Embryonic facial prominence (tissue), 1 donor: ENCODE measurements around the gene CDH4.

Experiments
- DNase-seq: peaks from one replicate; pipeline ENCODE4 v3.0.0-alpha.2; 2016; ENCODE audit errors: extremely low spot score

The CDH4 gene

GRCh38 chr20:61909821-61910220 lies 657.8 kb downstream of the CDH4 start:
- no peak for DNase-seq

DNA sequence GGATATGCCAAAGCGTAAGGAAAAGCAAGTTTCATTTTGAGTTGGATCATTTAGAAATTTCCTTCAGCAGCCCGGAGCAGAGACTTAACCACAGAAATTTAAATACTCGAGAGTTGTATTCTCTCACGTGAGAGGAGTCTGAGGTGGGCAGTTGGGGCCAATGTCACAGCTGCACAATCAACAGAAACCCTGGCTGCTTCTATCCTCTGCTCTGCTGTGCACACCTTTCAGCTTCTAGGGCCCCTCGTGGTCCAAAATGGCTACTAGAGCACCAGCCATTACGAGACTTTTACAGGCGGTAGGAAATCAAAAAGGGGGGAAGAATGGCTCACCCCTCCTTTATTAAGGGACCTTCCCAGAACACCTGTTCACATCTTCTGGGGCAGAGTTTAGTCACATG lies 659.8 kb downstream of the CDH4 start:
- no peak for DNase-seq

- DNase-seq: no peak
Measured at GRCh38 chr20:61912665-61913422, 660.8 kb downstream of the CDH4 start.

- DNase-seq: no peak
Measured at GRCh38 chr20:61913423-61914225, 661.6 kb downstream of the CDH4 start.

DNA sequence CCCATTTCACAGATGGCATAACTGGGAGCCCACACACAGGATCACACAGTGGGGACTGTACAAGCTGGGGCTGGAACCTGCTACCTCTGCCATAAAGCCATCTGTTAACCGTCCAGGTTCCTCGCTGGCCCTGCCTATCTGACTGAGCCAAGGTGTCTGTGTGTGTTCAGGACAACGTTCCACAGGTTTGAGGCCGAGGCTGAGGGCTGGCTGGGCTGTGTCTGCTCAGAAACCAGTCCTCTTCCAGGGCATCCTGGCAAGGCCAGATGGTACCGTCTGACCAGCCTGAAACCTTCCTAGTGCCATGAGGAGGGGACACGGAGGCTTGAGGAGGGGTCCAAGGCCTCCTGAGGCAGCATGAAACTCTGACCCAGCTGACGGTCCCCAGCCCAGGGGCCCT lies 663.0 kb downstream of the CDH4 start:
- no peak for DNase-seq

DNA sequence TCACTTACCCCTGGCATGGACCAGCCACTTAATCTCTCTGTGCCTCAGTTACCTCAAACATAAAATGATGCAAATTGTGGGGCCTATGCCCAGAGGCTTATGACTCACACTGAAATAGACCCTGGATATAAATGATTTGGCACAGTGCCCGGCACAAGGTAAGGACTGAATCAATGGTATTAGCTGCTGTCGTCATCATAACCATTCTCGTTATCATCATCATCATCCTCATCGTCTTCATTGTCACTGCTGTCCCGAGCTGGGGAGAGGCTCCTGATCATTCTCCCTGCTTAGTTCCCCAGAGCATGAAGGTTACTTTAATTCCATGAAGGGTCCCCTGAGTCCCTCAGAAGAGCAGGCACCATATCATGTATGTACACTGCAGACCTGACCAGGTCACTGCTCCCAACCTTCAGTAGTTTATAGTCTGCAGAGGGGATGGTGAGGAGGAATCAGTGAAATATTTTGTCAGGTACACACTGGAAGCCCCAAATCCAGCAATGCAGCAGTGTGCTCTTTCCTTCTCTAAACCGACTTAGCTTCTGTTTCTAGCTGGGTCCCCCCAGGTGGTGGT lies 664.3 kb downstream of the CDH4 start:
- no peak for DNase-seq

GRCh38 chr20:61917474-61918145 lies 665.5 kb downstream of the CDH4 start:
- no peak for DNase-seq

DNA sequence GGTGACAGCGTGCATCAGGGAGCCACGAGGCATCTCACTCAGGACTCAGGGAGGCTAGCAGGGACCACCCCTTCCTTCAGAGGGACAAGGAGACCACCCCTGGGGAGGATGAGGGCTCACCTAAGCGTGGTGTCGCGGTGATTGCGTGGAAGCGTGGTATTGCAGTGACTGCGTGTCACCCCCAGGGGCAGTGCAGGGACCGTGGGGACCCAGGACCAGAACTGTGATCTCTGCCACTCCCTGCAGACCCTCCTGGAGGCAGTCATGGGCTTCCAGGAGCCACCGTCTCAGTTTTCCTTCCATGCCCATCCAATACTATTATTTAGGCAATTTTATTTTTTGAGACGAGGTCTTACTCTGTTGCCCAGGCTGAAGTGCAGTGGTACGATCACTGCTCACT lies 666.5 kb downstream of the CDH4 start:
- no peak for DNase-seq

DNA sequence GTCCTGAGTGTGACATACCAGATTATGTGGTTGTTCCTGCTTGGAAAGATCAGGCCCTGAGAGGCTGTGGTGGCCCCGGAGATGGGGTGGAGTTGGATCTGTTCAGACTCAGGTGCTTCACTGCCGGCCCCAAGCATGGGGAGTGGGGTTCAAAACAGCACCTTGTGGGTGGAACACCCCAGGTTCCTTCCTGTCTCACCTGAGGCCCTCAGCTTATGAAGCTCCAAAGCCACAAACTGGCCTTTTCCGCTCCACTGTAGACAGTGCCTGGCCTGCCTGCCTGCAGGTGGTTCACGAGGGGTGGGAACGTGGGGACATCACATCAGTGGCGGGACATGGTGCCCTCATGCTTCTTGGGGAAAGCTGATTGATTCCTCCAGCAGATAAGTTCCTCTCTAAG lies 667.2 kb downstream of the CDH4 start:
- no peak for DNase-seq

DNA sequence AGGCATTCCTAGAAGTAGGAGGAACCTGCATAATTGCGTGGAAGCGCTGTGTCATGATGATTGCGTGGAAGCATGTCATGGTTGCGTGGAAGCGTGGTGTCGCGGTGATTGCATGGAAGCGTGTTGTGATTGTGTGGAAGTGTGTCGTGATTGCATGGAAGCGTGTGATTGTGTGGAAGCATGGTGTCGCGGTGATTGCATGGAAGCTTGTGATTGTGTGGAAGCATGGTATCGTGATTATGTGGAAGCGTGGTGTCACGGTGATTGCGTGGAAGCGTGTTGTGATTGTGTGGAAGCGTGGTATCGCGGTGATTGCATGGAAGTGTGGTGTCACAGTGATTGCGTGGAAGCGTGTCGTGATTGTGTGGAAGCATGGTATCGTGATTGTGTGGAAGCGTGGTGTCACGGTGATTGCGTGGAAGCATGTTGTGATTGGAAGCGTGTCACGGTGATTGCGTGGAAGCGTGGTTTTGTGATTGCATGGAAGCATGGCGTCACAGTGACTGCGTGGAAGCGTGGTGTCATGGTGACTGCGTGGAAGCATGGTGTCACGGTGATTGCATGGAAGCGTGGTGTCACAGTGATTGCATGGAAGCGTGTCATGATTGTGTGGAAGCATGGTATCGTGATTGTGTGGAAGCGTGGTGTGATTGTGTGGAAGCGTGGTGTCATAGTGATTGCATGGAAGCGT lies 667.8 kb downstream of the CDH4 start:
- DNase-seq: no peak

GRCh38 chr20:61922411-61922810 lies 670.4 kb downstream of the CDH4 start:
- DNase-seq: no peak

- no peak for DNase-seq
Measured at GRCh38 chr20:61922936-61923335, 670.9 kb downstream of the CDH4 start.

DNA sequence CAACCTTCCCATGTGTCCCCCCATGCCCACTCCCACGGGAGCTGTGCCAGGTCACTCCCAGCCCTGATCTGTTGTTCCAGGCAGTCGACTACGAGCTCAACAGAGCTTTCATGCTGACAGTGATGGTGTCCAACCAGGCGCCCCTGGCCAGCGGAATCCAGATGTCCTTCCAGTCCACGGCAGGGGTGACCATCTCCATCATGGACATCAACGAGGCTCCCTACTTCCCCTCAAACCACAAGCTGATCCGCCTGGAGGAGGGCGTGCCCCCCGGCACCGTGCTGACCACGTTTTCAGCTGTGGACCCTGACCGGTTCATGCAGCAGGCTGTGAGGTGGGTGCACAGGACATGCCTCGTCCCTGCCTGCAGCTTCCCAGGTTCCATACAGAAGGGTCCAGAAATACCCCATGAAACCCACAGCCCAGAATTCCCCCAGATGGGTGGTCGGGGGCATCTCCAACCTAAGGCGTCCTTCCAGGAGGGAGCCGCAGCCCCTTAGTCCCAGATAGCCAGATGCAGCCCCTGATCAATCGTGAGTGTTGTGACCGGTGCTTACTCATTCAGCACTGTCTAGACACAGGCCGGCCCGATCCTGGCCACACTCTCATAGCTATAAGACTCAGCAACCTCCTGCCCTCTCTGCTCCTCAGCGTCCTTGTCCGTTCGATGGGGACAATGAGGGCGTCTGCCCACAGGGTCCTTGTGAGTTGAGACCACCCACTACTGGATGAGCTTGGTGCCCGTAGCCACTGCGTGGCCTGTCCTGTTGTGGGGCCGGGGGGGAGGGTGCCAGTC lies 671.5 kb downstream of the CDH4 start:
- no peak for DNase-seq

DNA sequence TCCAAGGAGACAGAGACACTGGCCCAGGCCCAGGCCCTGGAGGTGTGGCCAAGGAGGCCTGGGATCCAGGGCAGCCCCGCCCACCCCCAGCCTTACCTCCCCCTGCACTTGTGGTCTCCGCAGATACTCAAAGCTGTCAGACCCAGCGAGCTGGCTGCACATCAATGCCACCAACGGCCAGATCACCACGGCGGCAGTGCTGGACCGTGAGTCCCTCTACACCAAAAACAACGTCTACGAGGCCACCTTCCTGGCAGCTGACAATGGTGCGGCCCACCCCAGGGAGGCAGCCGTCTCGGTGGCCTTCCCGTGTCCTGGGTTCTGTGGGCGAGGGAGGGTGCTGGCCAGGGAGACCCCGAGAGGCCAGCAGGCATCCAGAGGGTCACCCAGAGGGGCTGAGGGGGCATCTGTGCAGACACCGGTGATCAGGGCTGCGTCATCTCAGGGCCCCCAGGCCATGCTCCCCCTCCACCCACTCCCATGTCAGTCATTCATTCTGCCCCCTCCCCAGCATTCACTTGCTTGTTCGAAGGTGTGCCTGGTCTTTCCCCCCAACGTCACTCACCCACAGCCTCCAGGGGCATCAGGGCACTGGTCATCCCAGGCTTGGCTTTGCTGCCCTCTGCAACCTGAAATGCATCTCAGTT lies 672.3 kb downstream of the CDH4 start:
- no peak for DNase-seq

- DNase-seq: no peak
Measured at GRCh38 chr20:61924858-61925554, 672.9 kb downstream of the CDH4 start.

DNA sequence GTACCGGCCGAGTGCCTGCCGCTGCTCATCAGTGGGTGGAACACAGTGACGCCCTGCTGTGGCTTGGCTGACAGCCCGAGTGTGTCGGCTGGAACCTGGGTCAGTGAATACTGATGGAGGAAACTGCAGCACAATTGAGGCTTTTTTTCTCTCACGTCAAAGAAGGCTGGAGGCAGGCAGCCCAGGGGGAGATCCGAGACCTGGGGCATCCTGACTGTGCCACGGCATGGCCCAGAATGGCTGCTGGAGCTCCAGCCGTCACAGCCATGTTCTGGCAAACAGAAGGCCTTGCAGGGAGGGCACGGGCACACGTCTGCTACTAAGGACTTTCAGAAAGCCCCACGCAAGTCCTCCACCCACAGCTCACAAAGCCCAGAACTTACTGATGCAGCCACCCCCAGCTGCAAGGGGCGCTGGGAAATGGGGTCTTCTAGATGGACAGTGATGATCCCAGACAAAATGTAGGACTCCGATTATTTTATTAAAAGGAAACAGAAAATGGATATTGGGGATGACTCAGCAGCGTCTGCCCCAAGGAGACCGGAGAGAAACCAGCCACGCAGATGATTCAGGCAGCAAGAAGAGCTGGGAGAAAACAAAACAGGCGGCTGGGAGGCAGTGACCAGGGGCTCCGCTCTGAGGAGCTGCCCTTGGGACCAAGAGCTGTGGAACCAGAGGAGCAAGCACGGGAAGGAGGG lies 673.6 kb downstream of the CDH4 start:
- no peak for DNase-seq

DNA sequence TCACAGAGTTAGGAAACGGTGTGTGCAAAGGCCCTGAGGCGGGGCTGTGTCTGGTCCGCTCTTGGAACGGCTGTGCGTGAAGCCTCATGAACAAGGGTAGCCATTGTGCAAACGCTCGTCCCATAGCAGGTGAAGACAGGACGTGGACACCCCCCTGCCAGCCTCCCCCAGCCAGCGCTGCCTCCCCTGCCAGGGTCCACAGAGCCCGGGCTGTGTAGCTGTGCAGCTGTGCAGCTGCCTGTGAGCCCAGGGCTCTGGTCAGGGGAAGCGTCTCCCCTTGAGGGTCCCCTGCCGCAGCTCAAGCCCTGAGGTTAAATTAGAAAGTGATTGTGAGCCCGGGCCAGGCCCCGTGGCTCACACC lies 674.2 kb downstream of the CDH4 start:
- DNase-seq: no peak

GRCh38 chr20:61926796-61927192 lies 674.7 kb downstream of the CDH4 start:
- DNase-seq: no peak

DNA sequence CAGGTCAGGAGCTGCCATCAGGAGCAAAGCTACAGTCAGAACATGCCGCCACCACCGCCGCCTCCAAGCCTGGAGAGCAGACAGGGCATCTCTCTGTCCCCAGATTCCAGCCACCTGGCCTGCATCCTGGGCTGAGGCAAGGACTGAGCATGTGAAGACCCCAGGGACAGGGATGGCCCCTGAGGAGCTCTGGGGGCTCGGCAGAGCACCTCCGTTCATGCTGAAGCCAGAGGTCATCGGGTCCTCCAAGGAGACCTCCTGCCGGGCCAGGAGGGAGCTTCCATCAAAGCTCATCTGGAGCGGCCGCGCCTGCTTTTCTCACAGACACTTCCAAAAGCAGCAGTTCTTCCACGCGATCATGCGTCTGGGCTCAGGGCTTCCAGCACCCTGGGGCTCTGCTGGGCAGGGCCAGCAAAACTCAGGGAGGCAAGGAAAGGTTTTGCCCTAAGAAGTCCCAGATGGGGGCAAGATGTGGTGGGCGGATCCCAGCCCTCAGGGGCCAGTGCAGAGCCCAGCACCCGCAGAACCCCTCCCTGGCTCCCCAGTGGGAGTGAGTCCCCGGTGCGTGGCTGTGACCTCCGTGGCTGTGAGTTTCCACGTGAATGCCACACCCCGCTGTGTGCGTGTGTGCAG lies 675.2 kb downstream of the CDH4 start:
- DNase-seq: no peak
